NCI-H2227 (cell line): ENCODE measurements around the gene TIAM2.
"Not testable (repeated sequence)": the region's sequence is repeated elsewhere in the genome, so short reads cannot be mapped to it uniquely, and the experiment has no call there.

Source experiments
- DNase-seq: peaks from one replicate; lab custom pipeline; 2025; ENCODE audit not compliant: unreplicated experiment; lab: John Stamatoyannopoulos, UW

TIAM2 gene

GRCh38 chr6:155157101-155157500, 162.0 kb downstream of the TIAM2 start:
- DNase-seq: no peak

GRCh38 chr6:155158030-155158843, 163.1 kb downstream of the TIAM2 start:
- DNase-seq: no peak

- DNase-seq: no peak
Measured at GRCh38 chr6:155162682-155163081, 167.6 kb downstream of the TIAM2 start.

DNA sequence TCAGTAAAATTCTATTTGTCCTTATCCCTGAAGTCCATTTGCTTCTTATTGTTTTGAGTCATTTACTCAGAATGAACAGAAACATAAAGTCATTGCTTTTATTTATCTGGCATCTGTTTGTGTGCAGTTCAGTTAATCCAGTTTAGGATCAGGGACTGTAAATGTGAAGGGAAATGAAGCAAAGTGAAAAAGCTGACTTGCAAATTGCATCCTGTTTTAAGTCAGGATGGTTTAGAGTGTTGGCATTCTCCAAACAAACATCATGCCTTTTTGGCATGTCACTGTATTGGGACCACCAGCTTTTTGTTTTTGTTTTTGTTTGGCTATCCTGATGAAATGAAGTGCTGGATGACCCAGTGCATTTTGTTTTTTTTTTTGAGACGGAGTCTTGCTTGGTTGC, 168.5 kb downstream of the TIAM2 start:
- no peak for DNase-seq

- no peak for DNase-seq
Measured at GRCh38 chr6:155165029-155165710, 170.1 kb downstream of the TIAM2 start.

DNA sequence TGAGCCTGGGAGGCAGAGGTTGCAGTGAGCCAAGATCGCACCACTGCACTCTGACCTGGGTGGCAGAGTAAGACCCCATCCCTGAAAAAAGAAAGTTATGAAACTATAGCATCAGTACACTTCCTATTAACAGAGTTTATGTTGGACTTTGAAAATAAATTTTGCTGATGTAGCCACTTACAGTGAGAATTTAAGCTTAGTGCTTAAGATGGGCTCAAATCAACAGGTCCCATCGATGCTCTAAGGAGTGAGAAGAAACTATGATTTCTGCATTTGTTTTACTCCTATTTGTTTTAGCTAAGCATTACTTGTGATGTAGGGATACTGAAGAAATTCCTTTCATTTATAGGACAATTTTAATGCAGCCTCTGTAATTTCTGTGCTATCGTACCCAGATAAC, 175.4 kb downstream of the TIAM2 start:
- DNase-seq: no peak

- DNase-seq: peak; percentile 3
Measured at GRCh38 chr6:155171109-155171746, 176.1 kb downstream of the TIAM2 start.

GRCh38 chr6:155171747-155172449, 176.8 kb downstream of the TIAM2 start:
- DNase-seq: peak; percentile 40

- no peak for DNase-seq
Measured at GRCh38 chr6:155173488-155173887, 178.4 kb downstream of the TIAM2 start.

DNA sequence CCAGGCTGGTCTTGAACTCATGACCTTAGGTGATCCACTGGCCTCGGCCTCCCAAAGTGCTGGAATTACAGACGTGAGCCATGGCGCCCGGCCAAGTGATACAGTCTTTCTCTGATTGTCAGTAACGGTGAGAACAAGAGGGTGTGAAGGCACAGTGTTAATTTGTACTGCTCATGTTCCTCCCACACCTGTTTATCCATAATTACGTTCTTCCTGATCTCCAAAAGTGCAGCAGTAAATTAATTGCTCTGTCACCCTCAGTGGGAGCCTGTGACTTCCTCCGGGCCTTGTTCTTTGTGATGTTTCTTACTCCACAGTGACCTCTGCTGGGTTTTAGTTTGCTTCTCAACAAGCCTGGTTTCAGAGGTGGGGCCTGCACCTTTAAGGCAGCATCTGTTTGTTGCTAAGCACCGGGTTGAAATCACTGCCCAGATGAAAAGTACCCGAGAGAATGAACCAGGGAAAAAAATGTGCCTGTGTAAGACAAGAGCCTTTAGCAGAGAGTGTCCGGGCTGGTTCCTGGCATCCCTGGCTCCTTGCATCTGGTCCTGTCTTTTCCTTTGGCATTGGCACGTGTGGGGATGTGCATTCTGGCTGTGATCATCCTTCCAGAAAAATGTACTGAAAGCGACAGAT, 179.6 kb downstream of the TIAM2 start:
- peak; percentile 84 for DNase-seq

DNA sequence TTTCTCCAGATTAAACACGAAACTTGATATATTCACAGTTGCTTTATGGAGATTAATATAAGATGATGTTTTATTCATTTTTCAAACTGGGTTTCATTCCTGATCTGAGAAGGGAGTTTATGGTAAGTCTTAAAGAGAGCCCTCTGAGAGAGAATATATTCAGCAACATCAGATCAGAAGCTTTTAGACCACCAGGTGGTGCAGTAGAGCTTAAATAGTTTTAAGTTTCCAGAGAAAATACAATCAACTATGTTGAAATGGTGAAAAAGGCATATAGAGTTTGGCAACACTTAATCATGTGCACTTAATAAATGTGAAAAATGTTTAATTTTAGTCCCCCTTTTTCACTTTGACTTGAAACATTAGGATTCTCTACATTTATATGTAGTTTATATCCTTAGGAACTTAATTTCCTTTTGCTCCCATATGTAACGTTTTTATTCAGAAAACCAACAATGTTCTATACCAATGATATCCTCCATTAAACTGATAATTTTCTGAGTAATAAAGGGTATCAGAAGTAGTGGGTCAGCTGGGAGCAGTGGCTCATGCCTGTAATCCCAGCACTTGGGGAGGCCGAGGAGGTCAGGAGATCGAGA, 182.3 kb downstream of the TIAM2 start:
- DNase-seq: peak; percentile 74

DNA sequence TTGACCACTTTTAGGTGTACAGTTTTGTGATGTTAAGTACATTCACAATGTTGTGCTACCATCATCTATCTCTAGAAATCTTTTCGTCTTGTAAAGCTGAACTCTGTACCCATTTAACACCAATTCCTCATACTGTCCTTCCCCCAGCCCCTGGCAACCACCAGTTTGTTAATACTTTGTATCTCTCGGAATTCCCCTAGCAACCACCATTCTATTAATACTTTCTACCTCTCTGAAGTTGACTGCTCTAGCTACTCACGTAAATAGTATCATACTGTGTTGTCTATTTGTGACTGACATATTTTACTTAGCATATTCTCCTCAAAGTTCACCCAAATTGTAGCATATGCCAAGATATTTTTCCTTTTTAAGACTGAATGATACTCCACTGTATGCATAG, 186.4 kb downstream of the TIAM2 start:
- DNase-seq: no peak

DNA sequence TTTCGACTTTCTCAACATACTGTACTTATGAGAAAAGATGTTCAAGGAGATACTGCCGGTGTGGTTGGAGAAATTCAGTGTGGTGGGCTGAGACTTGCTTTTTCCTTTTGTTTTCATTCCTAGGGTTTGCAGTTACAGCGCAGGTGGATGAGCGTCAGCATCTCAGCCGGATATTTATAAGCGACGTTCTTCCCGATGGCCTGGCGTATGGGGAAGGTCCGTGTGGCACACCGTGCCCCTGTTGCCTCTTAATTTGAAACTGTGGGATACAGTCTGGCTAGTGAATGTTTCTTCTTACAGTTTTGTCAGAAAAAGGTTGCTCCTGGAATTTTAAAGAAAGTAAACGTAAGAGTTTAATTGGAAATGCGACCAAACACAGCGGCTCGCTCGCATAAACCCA, 187.0 kb downstream of the TIAM2 start:
- no peak for DNase-seq

DNA sequence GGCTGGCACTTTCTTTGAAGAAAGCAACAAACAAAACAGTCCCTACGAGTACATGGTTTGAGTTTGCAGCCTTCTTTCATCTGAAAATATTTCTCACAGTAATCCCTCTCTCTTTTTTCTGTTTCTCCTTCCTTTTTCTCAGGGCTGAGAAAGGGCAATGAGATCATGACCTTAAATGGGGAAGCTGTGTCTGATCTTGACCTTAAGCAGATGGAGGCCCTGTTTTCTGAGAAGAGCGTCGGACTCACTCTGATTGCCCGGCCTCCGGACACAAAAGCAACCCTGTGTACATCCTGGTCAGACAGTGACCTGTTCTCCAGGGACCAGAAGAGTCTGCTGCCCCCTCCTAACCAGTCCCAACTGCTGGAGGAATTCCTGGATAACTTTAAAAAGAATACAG, 188.0 kb downstream of the TIAM2 start:
- no peak for DNase-seq

DNA sequence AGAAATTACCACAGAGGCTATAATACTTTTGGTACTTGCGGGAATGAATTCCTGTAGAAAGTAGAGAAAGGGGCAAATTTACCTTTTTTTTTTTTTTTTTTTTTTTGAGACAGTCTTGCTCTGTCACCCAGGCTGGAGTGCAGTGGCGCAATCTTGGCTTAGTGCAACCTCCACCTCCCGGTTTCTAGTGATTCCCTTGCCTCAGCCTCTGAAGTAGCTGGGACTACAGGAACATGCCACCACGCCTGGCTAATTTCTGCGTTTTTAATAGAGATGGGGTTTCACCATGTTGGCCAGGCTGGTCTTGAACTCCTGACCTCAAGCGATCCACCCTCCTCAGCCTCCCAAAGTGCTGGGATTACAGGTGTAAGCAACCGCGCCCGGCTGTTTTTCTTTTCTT, 189.9 kb downstream of the TIAM2 start:
- not testable (repeated sequence) for DNase-seq

DNA sequence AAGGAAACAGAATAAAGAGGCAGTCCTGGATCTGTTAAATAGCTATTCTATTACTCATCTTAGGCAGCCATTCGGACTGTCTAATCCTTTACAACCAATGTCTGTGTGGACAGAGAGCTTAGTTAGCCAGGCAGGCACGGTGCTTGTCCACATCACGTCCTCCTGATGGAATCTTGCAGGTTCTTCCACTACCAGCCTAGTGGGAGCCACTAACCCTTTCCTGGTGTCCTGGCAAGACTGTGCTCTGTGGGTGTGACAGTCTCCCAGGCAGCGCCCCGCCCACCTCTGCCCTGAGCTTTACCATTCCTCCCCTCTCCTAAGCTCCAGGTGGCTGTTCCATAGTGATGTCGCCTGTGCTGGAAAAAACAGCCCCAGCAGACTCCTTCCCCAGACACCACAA, 190.4 kb downstream of the TIAM2 start:
- DNase-seq: peak; percentile 39

DNA sequence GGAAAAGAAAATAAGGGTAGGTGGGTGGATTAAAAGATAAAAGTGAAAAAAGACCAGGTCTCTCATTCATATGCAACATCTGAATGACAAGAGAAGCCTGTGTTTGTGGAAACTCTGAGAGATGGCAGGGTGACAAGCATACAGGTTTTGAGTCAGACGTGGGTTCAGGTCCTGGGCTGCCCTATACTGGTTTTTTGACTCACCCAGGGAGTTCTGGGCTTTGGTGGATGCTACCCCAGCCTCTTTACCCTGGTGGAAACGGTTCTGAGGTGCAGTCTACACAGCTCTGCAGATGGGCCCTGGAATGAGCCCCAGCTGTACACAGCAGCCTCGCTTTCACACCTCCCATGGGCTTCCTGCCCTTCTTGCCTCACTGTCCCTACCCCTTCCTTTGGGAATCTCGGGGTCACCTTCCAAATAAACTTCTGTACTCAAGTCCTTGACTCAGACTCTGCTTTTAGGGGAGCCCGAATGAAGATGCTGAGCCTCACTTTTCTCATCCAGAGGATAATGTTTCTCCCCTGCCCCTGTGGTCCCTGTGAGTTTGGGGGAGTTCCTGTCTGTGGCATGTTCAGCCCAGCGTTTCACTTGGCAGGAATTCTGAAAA, 191.0 kb downstream of the TIAM2 start:
- no peak for DNase-seq

DNA sequence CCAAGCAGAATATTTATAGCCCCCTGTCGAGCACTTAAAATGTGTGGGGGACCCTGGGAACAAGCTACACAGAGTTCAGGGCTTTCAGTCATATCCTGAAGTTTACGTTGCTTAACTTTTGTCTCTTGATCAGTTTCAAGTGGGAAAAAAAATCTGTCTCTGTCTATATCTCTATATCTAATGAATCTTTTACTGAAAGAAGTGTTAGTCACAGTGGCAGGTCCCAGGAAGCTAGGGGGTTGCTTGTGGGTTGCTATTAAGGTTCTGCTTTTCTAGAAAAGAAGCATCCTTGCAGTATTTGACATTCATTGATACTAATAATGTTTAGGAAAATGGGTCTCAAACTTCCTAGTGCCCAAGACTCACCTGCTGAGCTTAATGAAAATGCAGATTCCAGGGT, 192.0 kb downstream of the TIAM2 start:
- DNase-seq: no peak

DNA sequence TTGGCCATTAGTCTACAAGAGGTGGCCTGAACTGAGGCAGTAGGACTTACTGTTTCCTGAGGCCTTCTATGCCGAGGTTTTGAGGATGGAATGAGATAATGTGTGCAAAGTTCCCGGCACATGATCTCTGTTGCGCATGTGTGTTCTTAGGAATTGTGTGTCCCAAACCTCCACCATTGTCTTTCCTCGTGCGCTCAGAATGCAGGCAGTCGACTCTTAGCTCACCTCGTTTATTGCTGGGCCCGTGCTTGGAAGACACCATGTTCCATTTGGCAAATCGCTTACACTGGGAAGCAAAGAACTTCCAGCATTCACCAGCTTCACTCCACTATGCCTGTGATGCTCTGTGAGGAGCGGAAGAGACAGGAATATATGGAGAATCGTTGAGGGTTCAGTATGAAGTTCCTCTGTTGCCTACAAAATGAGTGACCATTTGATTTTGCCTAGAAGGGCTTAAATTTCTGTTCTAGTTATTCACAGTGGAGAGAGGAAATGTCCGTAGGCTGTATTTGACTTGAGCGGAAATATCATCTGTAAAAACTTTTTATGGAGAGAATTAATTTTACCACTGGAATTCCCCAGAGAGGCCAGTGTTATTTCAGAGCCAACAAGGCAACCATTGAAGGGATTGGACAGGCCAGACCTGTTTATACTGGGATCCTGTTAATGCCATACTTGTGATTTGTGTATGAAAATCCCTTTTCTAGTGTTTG, 193.0 kb downstream of the TIAM2 start:
- DNase-seq: no peak
